ENCODE data around the gene COQ7.
A peak's percentile ranks its signal among the peaks of the same experiment; 100 is the strongest.

- TF ChIP-seq CTCF (IDR thresholded peaks at IDR 0.05), result peak; percentile 96
- 0 out of 2 replicates have a peak, but pooled peaks have one; percentile 0 for TF ChIP-seq POLR2AphosphoS5 (IDR thresholded peaks at IDR 0.05; ENCODE audit: low read depth, low read length)
- 0 out of 4 replicates have a peak, but pooled peaks of 1 of the 2 experiments have one; percentile 43 for TF ChIP-seq REST (IDR thresholded peaks at IDR 0.05; ENCODE audit: insufficient read depth in 1 of 2, low read depth in 2 of 2, low read length in 1 of 2)
- TF ChIP-seq SIN3A (IDR thresholded peaks at IDR 0.05; ENCODE audit: borderline replicate concordance, insufficient read depth, low read depth, low read length), result no peak
- TF ChIP-seq TCF7L2 (IDR thresholded peaks at IDR 0.05; ENCODE audit: low read depth, low read length), result no peak
Measured at GRCh38 chr16:19115148-19116021, 48.0 kb downstream of the COQ7 start.
